GM12864 (cell line): ENCODE measurements around the gene KLF5.

ENCODE experiments used
- DNase-seq: peaks from one replicate; pipeline ENCODE4 v3.0.0-alpha.2; 2011; ENCODE audit warnings: low read depth
- H3K4me3 ChIP-seq: 2 replicates; pipeline ENCODE4 v1.5.1; 2011; ENCODE audit warnings: mild to moderate bottlenecking, low read depth, low read length, control low read depth
- TF ChIP-seq, protein P1 (sequence below): IDR thresholded peaks from 2 replicates; pipeline ENCODE4 v1.5.1; 2011; ENCODE audit warnings: low read depth, mild to moderate bottlenecking, moderate library complexity, low read length, control low read depth, inconsistent platforms; ENCODE audit errors: missing control alignments

KLF5 gene

DNA sequence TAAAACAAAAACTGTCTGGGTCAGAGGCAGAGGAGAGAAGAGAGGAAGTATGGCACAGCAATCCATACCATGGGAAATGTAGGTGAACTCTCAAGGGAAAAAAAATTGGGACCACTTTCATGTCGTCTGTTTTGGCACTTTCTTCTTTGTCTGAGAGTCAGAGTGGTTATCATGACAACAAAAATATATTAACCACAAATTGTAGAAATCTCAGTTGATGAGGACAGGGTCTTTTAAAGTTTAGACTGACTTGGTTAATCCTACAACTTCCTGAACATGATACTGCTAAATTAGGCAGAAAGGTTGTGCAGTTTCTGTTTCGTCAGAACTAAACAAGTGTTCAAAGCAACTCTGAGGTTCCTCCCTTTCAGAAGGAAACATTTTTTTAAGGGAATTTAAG lies 15.2 kb downstream of the KLF5 start:
- no peak overlapping the region for H3K4me3 ChIP-seq
- TF ChIP-seq, protein P1, sequence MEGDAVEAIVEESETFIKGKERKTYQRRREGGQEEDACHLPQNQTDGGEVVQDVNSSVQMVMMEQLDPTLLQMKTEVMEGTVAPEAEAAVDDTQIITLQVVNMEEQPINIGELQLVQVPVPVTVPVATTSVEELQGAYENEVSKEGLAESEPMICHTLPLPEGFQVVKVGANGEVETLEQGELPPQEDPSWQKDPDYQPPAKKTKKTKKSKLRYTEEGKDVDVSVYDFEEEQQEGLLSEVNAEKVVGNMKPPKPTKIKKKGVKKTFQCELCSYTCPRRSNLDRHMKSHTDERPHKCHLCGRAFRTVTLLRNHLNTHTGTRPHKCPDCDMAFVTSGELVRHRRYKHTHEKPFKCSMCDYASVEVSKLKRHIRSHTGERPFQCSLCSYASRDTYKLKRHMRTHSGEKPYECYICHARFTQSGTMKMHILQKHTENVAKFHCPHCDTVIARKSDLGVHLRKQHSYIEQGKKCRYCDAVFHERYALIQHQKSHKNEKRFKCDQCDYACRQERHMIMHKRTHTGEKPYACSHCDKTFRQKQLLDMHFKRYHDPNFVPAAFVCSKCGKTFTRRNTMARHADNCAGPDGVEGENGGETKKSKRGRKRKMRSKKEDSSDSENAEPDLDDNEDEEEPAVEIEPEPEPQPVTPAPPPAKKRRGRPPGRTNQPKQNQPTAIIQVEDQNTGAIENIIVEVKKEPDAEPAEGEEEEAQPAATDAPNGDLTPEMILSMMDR = no peak

DNA sequence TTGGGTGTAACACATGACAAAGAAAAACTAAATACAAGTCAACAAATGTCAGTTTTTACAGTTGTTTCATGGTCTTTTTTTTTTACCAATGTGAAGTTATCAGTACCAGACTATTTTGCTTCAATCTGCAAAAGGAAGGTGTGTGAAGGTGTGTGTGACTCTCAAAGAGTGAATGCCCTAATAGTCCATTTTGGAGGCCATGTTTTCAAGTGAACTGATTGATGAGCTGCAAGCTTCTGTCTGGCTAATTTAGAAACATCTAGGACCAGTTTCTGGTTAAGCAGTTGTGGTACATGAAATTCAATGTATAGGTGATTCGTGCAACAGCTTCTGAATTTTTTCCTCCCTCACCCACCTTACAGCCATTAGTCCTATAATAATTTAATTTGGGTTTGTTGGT lies 16.1 kb downstream of the KLF5 start:
- H3K4me3 ChIP-seq = no peak overlapping the region
- no peak for DNase-seq
- TF ChIP-seq, protein P1 = no peak

More for the DNA sequence above, 15.2 kb downstream of the KLF5 start:
- DNase-seq = no peak

DNA sequence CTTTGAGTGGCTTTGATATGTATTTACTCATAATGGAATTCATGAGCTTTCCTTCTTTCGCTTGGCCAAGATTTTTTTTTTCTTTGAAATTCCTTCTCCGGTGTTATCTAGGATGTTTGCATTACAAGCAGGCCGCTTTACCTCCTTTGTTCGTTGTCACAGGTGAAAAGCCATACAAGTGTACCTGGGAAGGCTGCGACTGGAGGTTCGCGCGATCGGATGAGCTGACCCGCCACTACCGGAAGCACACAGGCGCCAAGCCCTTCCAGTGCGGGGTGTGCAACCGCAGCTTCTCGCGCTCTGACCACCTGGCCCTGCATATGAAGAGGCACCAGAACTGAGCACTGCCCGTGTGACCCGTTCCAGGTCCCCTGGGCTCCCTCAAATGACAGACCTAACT lies 16.7 kb downstream of the KLF5 start:
- DNase-seq = no peak
- no peak overlapping the region for H3K4me3 ChIP-seq
- TF ChIP-seq, protein P1 = no peak

DNA sequence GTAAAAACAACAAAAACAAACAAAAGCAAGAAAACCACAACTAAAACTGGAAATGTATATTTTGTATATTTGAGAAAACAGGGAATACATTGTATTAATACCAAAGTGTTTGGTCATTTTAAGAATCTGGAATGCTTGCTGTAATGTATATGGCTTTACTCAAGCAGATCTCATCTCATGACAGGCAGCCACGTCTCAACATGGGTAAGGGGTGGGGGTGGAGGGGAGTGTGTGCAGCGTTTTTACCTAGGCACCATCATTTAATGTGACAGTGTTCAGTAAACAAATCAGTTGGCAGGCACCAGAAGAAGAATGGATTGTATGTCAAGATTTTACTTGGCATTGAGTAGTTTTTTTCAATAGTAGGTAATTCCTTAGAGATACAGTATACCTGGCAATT lies 17.1 kb downstream of the KLF5 start:
- TF ChIP-seq, protein P1 = no peak
- no peak overlapping the region for H3K4me3 ChIP-seq
- no peak for DNase-seq

DNA sequence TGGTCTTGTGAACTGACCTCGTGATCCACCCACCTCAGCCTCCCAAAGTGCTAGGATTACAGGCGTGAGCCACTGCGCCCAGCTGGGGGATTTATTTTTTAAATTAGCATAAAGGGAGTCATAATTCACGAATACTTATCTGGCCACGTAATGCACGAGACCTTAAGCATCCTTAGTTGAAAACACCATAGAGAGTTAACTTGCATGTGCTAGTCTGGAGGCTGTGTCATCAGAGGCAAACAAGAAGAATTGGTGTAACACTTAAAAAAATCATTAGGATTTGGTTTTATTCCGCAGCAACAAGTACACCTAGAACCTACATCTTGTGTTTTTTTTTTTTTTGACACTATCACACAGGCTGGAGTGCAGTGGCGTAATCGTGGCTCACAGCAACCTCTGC lies 19.1 kb downstream of the KLF5 start:
- TF ChIP-seq, protein P1 = no peak
- H3K4me3 ChIP-seq = no peak overlapping the region
- no peak for DNase-seq

DNA sequence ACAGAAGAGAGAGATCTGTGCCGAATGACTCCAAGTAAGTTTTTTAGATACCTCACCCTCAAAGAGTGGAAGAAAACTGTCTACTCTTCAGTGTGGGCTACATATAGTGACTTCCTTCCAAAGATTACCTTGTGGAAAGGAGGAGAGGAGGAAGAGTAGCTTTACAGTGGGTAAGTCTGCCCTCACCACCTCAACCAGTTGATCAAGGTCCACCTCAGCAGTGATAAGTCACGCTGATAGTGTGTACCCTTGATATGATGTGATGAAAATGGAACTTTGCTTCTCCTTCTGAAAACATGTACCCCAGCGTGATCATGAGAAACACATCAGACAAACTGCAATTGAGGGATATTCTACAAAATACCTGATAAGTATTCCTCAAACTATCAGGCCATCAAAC lies 20.6 kb downstream of the KLF5 start:
- TF ChIP-seq, protein P1 = no peak
- DNase-seq = no peak
- no peak overlapping the region for H3K4me3 ChIP-seq

DNA sequence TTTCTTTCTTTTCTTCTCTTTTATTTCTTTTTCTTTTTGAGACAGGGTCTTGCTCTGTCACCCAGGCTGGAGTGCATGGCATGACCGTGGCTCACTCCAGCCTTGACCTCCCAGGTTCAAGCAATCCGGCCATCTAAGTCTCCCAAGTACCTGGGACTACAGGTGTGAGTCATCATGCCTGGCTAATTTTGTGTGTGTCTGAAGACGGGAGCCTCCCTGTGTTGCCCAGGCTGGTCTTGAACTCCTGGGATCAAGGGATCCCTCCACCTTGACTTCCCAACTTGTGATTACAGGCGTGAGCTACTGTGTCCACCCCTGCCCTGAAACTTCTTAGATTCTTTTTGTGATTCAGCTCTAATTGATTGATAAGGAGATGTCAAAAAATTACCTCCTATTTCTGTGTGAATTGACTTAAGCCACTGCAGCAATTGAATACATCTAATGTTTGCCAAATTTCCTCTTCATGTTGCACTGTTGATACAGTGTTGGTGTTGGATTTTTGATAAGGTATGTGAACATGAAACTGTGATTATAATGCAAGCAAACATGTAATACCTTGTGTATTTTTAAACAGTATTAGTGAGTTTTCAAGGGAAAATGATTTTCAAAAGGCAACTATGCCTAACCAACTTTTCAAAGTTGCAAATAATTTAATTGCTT lies 22.6 kb downstream of the KLF5 start:
- TF ChIP-seq, protein P1 = no peak
- DNase-seq = no peak
- no peak overlapping the region for H3K4me3 ChIP-seq
